KBM-7 (cell line): ENCODE data around the gene SEC16A.
"Not testable (repeated sequence)": the region's sequence is repeated elsewhere in the genome, so short reads cannot be mapped to it uniquely, and the experiment has no call there.

ENCODE experiments used
- DNase-seq: peaks from one replicate; pipeline ENCODE4 v3.0.0-alpha.2; 2015
- in situ Hi-C: fragments of 300-500 bp; cut with MboI; formaldehyde crosslinking; loops from 2 replicates; pipeline ENCODE4 v1.14.3; 2020; ENCODE audit warnings: low sequenced_read_pairs, low pct_unique_long_range_greater_than_20kb, mixed read lengths

The SEC16A gene

DNA sequence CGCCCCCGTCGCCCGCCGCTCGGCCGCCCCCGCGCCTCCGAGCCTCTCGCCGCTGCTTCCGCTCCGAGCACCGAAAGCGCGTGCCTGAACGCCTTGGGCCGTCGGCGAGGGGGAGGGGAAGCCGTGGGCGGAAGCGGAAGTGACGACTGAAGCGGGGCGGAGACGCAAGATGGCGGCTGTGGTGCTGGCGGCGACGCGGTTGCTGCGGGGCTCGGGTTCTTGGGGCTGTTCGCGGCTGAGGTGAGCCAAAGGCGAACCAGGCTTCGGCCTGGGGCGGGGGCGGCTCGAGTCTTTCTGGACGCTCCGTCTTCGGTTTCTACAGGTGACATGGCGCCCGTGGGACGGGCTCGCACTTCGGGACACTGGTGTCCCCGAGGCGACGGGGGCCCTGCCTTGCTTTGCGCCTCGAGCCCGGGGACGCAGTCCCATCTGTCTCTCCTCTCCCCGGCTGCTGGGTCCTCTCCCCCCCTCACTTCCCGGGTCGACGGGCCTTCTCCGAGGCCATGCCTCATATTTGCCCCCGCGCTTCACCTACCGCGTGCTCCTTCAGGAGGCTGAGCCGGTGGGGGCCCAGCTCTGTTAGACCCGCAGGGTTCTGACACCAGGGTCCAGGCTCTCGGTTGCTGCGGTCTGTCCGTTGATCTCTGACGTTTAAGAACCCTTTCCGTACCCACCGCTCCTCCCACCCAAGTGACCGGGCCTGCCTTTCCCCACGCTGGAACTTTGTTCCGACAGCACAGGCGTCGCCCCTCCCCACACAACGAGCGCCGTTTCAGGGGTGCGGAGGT lies 72.1 kb downstream of the SEC16A start, which contains the start of the genes ENTR1 and PMPCA:
ENTR1 (minus strand) TSS at position 115 of the 788 bp plus-strand sequence. CDS start 217 bp downstream, outside the sequence.
PMPCA (plus strand) TSS at position 159 of the 788 bp plus-strand sequence; CDS start at position 170, 11 bp downstream.
- peak; percentile 88 for DNase-seq
- in situ Hi-C loops, result no loop called here

DNA sequence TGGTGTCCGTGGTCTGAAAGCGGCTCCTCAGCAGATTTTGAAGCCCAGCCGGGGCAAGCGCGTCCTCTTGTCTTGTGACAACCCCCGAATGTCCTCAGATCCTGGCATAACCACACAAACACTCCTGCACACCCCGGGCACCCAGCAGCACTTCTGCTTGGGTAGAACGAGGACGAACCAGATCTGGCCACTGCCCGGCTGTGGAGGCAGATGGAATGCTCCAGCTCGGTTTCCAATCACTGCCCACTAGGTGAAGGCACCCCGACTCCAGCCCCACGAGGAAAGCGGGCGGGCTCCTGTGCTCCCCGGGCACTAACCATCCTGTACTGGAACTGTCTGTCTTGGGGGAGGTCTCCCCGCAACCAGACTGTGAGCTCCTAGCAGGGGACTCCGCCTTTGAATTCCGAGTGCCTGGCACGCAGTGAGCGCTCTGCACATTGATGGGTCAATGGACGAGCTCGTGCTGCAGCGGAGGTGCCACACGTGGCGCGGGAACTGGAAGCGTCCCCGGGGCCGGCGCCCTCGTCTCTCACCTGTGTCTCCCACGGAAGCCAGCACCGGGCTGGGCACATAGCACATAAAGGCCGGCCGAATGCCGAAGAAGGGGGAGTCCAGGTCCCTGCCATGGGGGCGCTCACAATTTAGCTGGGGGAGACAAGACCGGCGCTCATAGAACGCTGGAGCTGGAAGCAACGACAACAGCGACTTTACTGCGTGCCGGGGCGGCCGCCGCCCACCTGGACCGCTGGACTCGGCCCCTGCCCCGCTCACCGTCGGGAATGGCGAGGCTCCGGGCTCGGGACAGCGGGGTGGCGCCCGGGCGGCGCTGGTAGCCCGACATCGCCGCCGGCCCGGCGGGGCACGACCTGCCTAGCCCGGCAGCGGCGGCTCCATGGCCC lies 73.0 kb downstream of the SEC16A start:
- DNase-seq, result peak; percentile 36
- in situ Hi-C loops, result no loop called here

DNA sequence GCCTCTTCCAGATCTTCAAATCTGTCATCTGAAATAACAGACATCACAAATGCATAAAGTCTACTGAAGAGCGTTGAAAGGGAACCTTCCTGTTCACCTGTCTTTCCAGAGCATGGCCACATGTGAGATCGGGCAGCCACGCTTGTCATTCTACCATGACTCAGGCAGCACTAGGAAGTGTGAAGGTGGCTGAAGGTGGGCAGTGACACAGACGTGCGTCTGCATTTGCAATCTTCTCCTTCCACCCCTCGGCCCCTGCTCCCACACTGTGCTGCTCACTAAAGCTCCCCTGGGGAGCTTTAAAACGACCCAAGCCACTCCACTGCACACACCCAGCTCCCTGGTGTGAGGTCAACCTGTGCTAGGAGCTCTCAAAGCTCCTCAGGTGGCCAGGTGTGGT lies 74.9 kb downstream of the SEC16A start:
- DNase-seq, result no peak
- in situ Hi-C loops, result no loop called here

DNA sequence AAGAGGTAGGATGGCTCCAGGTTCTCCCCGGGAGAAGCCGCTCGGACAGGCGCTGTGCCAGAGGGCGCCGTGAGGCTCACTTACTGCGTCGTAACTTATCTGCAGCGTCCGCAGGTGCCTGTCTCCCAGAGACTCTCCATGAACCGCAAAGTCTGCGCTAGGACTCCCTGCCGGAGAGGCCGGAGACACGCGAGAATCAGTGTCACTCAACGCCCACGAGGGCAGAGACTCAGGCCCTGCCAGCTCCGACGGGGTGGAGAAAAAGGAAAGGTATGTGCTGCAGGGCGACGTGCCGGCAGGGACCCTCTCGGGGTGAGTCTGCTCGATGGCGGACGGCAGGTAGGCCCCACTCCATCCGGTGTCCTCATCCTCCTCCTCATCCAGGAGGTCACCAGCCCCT lies 75.8 kb downstream of the SEC16A start:
- DNase-seq, in situ Hi-C loops: not testable (repeated sequence)

DNA sequence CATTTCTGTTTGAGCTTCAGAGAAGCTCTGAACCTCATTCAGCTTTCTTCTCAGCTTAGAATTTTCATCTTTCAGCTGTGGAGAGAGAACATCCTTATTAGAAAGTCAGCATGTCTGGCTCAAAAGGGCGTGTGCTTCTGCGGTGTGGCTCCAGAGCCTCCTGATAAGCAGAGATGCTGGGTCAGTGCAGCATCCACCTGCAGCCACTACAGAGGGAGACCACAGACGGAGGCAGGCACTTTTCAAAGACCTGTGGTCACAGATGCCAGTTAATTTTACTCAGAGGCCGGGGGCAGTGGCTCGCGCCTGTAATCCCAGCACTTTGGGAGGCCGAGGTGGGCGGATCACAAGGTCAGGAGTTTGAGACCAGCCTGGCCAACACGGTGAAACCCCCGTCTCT lies 76.9 kb downstream of the SEC16A start:
- in situ Hi-C loops, DNase-seq: not testable (repeated sequence)

DNA sequence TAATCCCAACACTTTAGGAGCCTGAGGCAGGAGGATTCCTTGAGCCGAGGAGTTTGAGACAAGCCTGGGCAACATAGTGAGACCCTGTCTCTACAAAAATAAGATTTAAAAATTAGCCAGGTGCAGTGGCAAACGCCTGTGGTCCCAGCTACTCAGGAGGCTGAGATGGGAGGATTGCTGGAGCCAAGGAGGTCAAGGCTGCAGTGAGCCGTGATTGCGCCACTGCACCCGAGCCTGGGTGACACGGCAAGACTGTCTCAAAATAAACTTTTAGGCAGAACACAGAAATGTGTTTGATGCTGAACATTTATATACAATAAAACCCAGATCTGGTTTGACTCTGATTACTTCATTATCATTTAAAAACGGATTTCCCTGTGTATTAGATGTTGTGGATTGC lies 77.4 kb downstream of the SEC16A start:
- in situ Hi-C loops, result no loop called here

DNA sequence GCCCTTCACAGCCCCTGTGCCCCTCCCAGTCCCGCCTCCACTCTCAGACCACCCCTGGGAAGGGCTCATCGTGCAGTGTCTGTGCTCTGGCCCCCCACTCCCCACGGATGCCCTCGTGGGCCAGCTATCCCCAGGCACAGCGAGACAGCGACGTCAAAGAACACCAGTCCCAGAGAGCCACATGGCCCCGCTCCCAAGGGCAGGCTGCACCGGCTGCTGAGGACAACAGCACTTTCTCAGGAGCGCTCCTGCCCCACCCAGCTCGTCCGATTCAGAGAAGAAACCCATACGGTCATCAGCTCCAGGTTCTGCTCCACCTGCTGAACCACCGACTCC lies 78.1 kb downstream of the SEC16A start:
- in situ Hi-C loops, result no loop called here
- DNase-seq, result no peak

More for the DNA sequence above, 77.4 kb downstream of the SEC16A start:
- DNase-seq, result no peak

DNA sequence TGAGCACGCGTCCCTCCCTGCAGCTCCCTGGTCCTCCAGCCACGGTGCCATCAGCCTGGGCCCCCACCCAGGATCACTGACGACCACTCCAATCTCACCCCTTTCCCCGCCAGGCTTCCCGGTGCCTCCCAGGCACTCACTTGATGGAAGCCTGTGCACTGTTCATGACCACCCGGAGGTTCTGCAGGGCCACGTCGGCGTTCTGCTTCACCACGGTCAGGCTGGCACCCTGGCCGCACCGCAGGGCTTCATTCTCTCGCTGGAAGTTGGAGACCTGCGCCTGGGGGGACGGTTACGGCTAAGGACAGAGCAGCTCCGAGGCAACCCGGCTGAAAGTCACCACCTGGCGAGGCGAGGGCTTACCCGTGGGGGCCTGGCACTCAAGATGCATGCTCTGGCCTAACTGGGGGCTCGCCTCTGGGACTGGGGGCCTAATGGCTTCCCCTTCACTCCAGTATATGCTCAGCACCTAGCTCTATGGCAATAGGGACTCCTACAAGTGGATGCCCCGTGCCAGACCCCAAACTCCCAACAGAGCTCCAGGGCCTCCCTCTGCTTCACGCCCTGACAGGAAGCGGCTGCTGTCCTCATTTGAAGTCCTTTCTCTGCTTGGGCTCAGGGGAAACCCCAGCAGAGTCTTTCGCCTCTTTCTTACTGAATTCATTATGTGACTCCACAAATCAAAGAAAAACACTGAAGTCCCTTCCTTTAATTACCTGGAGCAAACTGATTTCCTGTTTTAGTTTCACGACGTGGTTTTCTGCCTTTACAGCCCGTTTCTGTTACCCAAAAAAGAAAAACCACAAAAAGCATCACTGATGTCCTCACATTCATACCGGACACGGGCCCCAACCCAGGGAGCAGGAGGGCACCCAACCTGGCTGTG lies 78.7 kb downstream of the SEC16A start:
- in situ Hi-C loops, result no loop called here
- DNase-seq, result no peak

DNA sequence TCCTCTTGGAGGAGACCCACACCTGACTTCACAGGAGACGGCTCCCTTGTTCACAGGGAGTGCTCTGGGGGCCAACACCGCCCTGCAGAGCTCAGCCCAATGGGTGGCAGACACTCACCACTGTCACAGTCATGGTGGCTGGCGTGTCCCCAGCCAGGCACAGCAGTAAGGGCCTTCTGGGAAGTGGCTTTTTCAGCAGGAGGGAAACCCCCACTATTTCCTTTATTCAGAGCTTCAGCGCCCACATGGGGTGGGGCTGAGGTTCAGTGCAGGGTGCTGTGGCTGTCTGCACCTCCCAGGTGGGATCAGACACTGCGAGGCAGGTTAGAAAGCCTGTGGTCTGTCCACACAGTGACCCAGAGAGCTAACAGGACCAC lies 79.3 kb downstream of the SEC16A start:
- in situ Hi-C loops, result no loop called here
- DNase-seq, result no peak

DNA sequence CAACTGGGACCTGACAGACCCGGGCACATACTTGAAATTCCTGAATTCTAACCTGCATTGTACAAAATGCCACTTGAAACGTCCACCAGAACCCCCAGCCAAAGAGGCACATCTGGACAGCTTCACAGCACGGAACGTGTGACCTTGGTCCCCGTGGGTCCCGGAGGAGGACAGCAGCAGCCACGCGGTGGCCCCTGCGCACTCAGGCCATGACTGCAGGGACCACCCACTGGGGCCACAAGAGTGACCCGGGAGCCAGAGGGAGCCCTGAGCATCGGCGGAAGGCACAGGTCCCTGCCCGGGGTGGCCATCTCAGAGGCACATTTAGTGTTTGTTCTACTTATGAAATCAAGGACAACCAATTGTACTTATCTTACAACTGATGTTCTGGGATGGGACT lies 80.8 kb downstream of the SEC16A start:
- in situ Hi-C loops, result no loop called here
- no peak for DNase-seq

DNA sequence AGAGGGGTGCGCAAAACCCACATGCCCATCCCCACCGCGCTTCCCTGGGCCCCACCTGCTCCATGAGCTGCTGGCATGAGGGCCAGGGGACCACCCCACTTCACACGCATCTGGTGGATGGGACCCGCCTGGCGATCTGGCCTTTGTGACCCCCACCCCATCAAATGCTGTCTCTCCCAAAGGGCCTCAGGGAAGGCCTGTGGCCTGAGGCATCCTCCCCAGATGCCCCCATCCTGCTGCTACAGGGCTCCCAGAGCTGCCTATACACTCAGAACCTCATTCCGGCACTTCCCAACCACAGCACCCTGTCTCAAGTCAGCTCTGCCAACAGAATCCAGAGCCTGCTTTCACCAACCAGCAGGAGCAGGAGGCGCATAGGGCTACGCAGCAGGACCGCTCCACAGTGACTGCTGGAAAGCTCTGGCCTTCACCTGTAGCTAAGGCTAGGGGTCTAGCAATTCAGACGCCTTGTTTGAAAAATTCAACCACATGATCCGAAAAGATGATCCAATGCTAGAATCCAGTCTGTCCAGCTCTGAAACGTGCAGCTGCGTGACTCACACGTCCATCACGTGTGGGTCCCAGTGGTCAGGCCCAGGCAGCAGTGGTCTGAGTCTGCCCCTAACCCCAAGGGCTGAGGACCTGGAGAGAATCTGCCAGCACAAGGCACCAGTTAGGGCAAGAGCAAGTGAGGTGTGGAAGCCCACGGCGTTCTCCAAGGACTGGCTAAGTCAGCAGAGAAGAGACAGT lies 81.5 kb downstream of the SEC16A start:
- DNase-seq, result no peak
- in situ Hi-C loops, result no loop called here

DNA sequence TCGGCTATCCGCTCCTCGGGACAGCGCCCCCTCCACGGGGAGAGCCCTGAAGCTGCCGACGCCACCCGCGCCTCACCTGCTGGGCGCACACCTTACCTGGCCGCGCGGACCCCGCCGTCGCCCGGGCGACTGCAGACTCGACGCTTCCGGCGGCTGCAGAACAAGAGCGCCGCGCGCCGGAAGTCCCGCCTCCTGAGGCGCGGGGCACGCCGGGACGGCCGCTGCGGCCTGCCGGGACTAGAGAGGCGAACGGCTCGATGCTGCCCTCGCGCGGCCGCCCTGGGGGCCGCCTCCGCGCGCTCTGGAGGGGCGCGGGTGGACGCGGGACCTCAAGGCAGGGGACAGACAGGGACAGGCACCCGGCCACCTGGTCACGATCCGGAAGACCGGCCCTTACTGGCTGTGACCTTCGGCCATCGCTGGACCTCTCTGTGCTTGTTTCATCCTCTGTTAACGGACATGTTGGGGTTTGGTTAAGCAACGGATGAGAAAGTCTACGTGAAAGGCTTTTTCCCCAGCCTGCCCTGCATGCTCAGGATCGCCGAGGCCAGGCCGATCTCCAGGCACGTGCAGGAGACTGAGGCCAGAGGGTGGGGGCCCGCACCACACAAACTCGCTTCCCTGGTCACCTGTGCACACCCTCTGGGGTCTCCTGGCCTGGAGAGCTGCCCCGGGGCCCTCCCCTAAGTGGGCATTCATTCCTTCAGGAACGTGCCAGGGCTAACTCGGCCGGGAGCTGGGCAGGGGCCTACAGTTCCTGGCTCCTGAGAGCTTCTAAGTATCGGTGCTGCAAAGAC lies 82.6 kb downstream of the SEC16A start, which contains the start of gene SNAPC4:
SNAPC4 (minus strand) TSS at position 133 of the 797 bp plus-strand sequence. CDS start 1,742 bp downstream, outside the sequence.
- in situ Hi-C loops, result no loop called here
- DNase-seq, result peak; percentile 88

DNA sequence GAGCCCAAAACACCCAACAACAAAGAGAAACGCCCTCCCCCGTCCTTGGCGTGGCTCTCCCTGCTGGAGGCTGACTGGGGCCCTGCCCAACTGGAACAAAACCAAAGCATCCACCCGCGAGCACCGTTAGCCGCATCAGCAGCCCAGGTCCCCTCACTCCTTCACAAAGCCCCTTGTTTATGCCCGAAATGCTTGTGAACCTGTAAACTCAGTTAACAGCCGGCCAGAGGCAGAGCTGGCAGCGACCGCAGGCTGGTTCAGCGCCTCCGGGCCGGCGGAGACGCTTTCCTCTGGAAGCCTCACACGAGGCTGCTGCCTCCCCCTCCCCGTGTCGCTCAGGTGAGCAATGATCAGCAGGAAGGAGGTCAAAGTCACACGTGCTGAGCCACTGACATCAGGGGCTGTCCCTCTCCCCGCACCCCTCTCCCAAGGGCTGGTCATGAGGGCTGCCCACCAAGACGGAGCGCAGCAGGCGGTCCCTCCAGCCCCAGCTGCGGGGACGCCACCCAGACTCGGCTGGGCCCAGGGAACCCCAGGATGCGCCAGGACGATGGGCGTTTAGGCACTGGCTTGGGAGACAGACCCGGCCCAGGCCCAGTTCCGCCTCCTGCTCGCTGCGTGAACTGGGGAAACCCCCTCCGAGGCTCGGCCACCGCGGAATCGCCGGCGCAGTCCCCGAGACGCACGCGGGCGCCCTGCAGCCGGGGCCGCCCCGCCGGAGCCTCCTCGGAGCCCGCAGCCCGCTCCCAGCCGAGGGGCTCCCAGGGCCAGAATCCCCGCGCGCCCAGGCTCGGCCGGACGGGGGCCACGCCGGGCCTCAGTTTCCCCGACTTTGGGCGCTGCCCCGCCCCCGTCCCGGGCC lies 83.4 kb downstream of the SEC16A start:
- in situ Hi-C loops, result no loop called here

DNA sequence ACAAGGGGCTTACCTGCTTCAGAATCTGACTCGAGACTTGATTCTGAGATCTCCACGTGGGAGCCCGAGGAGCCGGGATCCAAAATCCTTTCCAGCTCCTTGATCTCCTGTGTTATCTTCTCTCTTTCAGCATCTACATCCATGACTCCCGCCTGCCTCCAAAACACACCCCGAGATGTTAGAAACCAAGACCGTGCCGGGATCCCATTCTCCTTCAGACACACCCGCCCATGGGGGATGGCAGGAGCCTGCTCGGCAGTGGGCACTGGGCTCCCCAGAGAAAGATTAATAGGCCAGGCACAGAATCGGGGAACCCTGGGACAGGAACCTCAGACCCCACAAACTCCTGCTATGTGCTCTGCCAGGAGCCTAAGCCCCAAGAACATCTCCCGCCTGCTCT lies 84.6 kb downstream of the SEC16A start:
- no peak for DNase-seq
- in situ Hi-C loops, result no loop called here

More for the DNA sequence above, 83.4 kb downstream of the SEC16A start:
- peak; percentile 30 for DNase-seq

DNA sequence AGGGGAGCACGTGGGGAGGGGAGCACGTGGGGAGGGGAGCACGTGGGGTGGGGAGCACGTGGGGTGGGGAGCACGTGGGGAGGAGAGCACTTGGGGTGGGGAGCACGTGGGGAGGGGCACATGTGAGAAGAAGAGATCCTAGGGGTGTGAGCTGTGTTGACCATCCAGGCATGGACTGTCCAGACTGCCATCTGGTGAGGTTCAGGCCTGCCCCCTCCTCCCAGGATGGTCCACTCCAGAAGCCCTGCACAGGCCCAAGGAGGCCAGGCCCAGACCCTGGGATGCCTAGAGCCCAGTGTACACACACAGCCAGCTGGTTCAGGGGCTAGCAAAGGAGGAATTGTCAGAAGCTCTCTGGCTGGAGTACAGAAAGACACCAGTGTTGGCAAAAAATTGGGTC lies 85.2 kb downstream of the SEC16A start:
- in situ Hi-C loops, result no loop called here
- DNase-seq, result no peak

DNA sequence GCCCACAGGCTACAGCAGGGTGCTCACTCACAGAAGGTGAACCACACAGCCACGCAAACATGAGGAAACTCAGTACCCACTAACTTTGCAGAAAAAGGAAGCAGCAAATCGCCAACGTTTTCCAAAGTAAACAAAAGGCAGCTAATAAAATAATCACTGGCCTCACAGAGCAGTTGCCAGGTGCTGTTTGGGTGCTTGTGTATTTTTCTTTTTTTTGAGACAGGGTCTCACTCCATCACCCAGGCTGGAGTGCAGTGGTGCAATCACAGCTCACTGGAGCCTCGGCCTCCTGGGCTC lies 86.7 kb downstream of the SEC16A start:
- in situ Hi-C loops, result no loop called here
- DNase-seq, result no peak
